ENCODE measurements around the gene TCAP.
"Not testable (repeated sequence)": the region's sequence is repeated elsewhere in the genome, so short reads cannot be mapped to it uniquely, and the experiment has no call there.

The TCAP gene

DNA sequence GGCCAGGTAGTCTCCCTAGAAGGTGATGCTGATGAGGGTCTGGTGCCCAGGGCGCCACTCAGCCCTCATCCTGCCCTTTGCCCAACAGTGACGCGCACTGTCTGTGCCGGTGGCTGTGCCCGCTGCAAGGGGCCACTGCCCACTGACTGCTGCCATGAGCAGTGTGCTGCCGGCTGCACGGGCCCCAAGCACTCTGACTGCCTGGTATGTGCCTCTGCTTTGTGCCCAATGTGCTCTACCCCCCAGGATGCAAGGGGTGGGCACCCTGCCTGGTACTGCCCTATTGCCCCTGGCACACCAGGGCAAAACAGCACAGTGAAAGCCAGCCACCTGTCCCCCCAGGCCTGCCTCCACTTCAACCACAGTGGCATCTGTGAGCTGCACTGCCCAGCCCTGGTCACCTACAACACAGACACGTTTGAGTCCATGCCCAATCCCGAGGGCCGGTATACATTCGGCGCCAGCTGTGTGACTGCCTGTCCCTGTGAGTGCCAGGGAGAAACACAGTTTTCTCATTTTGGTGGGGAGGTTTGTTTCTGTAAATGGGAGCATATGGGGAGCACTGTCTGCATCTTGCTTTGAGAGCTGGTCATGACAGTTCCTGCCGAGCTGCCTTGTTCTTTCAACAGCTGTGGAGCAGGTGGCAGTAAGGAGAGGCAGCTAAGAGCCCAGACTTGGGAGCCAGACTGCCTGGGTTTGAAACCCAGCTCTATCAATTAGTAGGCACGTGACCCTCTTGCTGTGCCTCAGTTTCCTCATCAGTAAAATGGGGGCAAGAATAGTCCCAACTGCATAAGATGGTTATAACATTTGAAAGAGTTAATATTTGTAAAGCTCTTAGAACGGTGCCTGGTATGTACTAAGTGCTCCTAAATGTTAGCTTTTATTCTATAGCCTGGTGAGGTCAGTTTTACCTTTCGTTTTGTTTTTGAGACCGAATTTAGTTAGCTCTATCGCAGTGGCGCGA, 45.1 kb downstream of the TCAP start:
- no peak for FAIRE-seq

DNA sequence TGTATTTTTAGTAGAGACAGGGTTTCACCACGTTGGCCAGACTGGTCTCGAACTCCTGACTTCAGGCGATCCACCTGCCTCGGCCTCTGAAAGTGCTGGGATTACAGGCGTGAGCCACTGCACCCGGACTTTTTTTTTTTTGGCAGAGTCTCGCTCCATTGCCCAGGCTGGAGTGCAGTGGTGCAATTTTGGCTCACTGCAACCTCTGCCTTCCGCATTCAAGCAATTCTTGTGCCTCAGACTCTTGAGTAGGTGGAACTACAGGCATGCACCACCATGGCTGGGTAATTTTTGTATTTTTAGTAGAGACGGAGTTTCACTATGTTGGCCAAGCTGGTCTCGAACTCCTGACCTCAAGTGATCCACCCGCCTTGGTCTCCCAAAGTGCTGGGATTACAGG, 45.9 kb downstream of the TCAP start:
- FAIRE-seq = not testable (repeated sequence)

DNA sequence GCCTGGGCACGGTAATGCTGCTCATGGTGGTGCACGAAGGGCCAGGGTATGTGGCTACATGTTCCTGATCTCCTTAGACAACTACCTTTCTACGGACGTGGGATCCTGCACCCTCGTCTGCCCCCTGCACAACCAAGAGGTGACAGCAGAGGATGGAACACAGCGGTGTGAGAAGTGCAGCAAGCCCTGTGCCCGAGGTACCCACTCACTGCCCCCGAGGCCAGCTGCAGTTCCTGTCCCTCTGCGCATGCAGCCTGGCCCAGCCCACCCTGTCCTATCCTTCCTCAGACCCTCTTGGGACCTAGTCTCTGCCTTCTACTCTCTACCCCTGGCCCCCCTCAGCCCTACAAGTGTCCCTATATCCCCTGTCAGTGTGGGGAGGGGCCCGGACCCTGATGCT, 46.7 kb downstream of the TCAP start:
- FAIRE-seq = no peak

DNA sequence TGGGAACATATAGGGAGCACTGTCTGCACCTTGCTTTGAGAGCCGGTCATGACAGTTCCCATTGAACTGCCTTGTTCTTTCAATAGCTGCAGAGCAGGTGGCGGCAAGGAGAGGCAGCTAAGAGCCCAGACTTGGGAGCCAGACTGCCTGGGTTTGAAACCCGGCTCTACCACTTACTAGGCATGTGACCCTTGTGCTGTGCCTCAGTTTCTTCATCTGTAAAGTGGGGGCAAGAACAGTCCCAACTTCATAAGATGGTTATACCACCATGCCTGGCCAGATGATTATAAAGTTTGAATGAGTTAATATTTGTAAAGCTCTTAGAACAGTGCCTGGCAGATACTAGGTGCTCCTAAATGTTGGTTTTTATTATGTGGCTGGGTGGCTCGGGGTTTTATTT, 49.1 kb downstream of the TCAP start:
- FAIRE-seq = no peak

DNA sequence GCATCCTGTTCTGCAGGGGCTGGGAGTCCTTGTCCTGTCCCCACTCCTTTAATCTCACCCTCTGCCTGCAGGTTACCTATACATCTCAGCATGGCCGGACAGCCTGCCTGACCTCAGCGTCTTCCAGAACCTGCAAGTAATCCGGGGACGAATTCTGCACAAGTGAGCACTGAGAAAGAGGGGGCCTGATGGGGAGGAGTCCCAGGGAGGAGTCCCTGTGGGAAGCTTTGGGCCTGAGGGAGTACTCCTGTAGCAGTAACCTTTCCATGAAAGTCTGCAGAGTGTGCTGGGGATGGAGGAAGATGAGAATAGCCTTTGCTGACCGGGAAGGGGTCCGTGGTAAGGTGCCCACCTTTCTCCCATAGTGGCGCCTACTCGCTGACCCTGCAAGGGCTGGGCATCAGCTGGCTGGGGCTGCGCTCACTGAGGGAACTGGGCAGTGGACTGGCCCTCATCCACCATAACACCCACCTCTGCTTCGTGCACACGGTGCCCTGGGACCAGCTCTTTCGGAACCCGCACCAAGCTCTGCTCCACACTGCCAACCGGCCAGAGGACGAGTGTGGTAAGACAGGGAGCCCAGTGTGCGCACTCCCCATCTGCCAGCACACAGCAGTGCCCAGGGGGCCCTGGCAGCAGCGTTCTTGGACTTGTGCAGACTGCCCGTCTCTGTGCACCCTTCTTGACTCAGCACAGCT, 50.4 kb downstream of the TCAP start:
- no peak for FAIRE-seq

All from TTC549 (cell line).